A549 (cell line): ENCODE results near the gene ELOVL2. TPM values are rescaled to one million over a fixed set of nuclear protein-coding genes. Genes with fewer than 3 reads are reported as not detected.

ENCODE experiments used
- ATAC-seq, 2 experiments: fragments of 200-7000 bp in 1 of 2; fragments of >200 bp in 1 of 2; cut with Nextera tagmentation in 1 of 2; cut with Tn5 transposase in 1 of 2; 3 replicates each; pipeline versions ENCODE4 v1.8.0 to v1.9.1; 2018 to 2020; ENCODE audit warnings: mild to moderate bottlenecking in 1 of 2, moderate library complexity in 1 of 2
- CTCF ChIA-PET: fragments of 300-600 bp; sonication (Branson Sonifier 250); formaldehyde crosslinking; extraction: SDS; loops from one replicate; lab custom pipeline; 2021; ENCODE audit warnings: antibody characterized with exemption, inconsistent platforms; lab: Yijun Ruan, JAX
- POLR2A ChIA-PET: fragments of 350-600 bp; formaldehyde crosslinking; extraction: SDS; loops from one replicate; lab custom pipeline; 2021; ENCODE audit warnings: antibody characterized with exemption, inconsistent platforms; lab: Yijun Ruan, JAX
- DNase-seq, 2 experiments: peaks; one replicate each; pipeline versions ENCODE4 v3.0.0 to v3.0.0-alpha.2; 2011 to 2016; ENCODE audit warnings: low read depth in 1 of 2, low spot score in 1 of 2
- FAIRE-seq: peaks from 2 replicates; lab custom pipeline; 2011; peaks lifted over from hg19 to GRCh38; lab: Jason Lieb, UNC
- H3K27ac ChIP-seq, 2 experiments: fragments of >200 bp; sonication (Bioruptor Twin); formaldehyde crosslinking; 3 replicates each; pipeline ENCODE4 v1.5.1; 2016 to 2017
- H3K4me1 ChIP-seq: fragments of >200 bp; sonication (Bioruptor Twin); formaldehyde crosslinking; 3 replicates; pipeline ENCODE4 v1.6.1; 2016
- H3K4me2 ChIP-seq: fragments of >200 bp; sonication (Bioruptor Twin); formaldehyde crosslinking; 3 replicates; pipeline ENCODE4 v1.6.1; 2016
- H3K4me3 ChIP-seq: fragments of >200 bp; sonication (Bioruptor Twin); formaldehyde crosslinking; 3 replicates; pipeline ENCODE4 v1.5.1; 2016
- H3K9me3 ChIP-seq: fragments of >200 bp; sonication (Bioruptor Twin); formaldehyde crosslinking; 3 replicates; pipeline ENCODE4 v1.6.1; 2016
- CEBPB ChIP-seq, 2 experiments: fragments of >200 bp in 1 of 2; sonication (Bioruptor Twin) in 1 of 2; formaldehyde crosslinking in 1 of 2; IDR thresholded peaks; 2 replicates each; pipeline ENCODE4 v1.6.1; 2012 to 2016
- CHD4 ChIP-seq: fragments of 200-600 bp; sonication (generic); IDR thresholded peaks from 2 replicates; pipeline ENCODE4 v1.6.1; 2016; ENCODE audit warnings: antibody characterized with exemption, mild to moderate bottlenecking, borderline replicate concordance
- EHF ChIP-seq: fragments of 250-450 bp; sonication (Bioruptor Pico); IDR thresholded peaks from 2 replicates; pipeline ENCODE4 v1.5.0; 2020; ENCODE audit warnings: mild to moderate bottlenecking
- ELK1 ChIP-seq: fragments of 150-350 bp; IDR thresholded peaks from 2 replicates; pipeline ENCODE4 v1.6.1; 2014; ENCODE audit warnings: low read depth, mild to moderate bottlenecking, low read length
- ESRRA ChIP-seq: fragments of 150-350 bp; IDR thresholded peaks from 2 replicates; pipeline ENCODE4 v1.6.1; 2014; ENCODE audit warnings: mild to moderate bottlenecking, low read length, borderline replicate concordance
- FOSL2 ChIP-seq, 2 experiments: fragments of 450-650 bp in 1 of 2; fragments of >200 bp in 1 of 2; sonication (Bioruptor Twin) in 1 of 2; formaldehyde crosslinking; IDR thresholded peaks; 2 replicates each; pipeline versions ENCODE4 v1.5.0 to v1.6.1; 2016 to 2020; ENCODE audit warnings: mild to moderate bottlenecking in 1 of 2, moderate library complexity in 1 of 2
- FOXS1 ChIP-seq: fragments of 250-450 bp; sonication (Bioruptor Pico); IDR thresholded peaks from 2 replicates; pipeline ENCODE4 v1.5.0; 2020; ENCODE audit warnings: mild to moderate bottlenecking, moderate library complexity
- HOXB13 ChIP-seq: fragments of 250-450 bp; sonication (Bioruptor Pico); IDR thresholded peaks from 2 replicates; pipeline ENCODE4 v1.5.0; 2020; ENCODE audit warnings: low read depth, mild to moderate bottlenecking, moderate library complexity
- JUNB ChIP-seq: fragments of >200 bp; sonication (Bioruptor Twin); formaldehyde crosslinking; IDR thresholded peaks from 2 replicates; pipeline ENCODE4 v1.6.1; 2016
- KDM5A ChIP-seq: fragments of 200-600 bp; sonication (generic); IDR thresholded peaks from 2 replicates; pipeline ENCODE4 v1.6.1; 2016; ENCODE audit warnings: antibody characterized with exemption, mild to moderate bottlenecking
- MAX ChIP-seq: IDR thresholded peaks from 2 replicates; pipeline ENCODE4 v1.6.1; 2012
- NFE2L2 ChIP-seq: fragments of 150-350 bp; conservative IDR thresholded peaks from 2 replicates; pipeline ENCODE4 v1.6.1; 2014; ENCODE audit warnings: low read length
- PHF8 ChIP-seq: fragments of 200-600 bp; sonication (generic); IDR thresholded peaks from 2 replicates; pipeline ENCODE4 v1.6.1; 2016; ENCODE audit warnings: low read depth, mild to moderate bottlenecking, antibody characterized with exemption, moderate library complexity, borderline replicate concordance
- RAD21 ChIP-seq, 2 experiments: fragments of >200 bp in 1 of 2; sonication (Bioruptor Twin) in 1 of 2; formaldehyde crosslinking in 1 of 2; IDR thresholded peaks in 1 of 2; conservative IDR thresholded peaks in 1 of 2; 2 replicates in 1 of 2; 3 replicates in 1 of 2; pipeline ENCODE4 v1.6.1; 2012 to 2018; ENCODE audit warnings: inconsistent platforms in 1 of 2
- RARB ChIP-seq: fragments of 250-450 bp; sonication (Bioruptor Pico); IDR thresholded peaks from 2 replicates; pipeline ENCODE4 v1.8.0; 2021; ENCODE audit warnings: mild to moderate bottlenecking, moderate library complexity
- RNF2 ChIP-seq: fragments of 200-600 bp; sonication (generic); IDR thresholded peaks from 2 replicates; pipeline ENCODE4 v1.6.1; 2016; ENCODE audit warnings: low read depth, mild to moderate bottlenecking, antibody characterized with exemption, moderate library complexity, borderline replicate concordance
- TP53 ChIP-seq: fragments of 250-450 bp; sonication (Bioruptor Pico); IDR thresholded peaks from 2 replicates; pipeline ENCODE4 v1.5.0; 2021; ENCODE audit warnings: mild to moderate bottlenecking, moderate library complexity
- USF2 ChIP-seq: fragments of 450-650 bp; IDR thresholded peaks from 2 replicates; pipeline ENCODE4 v1.6.1; 2014; ENCODE audit warnings: antibody characterized with exemption
- ZSCAN20 ChIP-seq: fragments of 250-450 bp; sonication (Bioruptor Pico); IDR thresholded peaks from 2 replicates; pipeline ENCODE4 v1.8.0; 2022; ENCODE audit warnings: mild to moderate bottlenecking, moderate library complexity
- WGBS: methylation state at CpG from one replicate; pipeline ENCODE4 v1.1.6; 2017; ENCODE audit errors: missing lambda C conversion rate; 5-methylcytosine and 5-hydroxymethylcytosine counted together
- polyA plus RNA-seq, 4 experiments: library from polyadenylated mRNA; depleted of rRNA in 3 of 4; stranded (reverse); fragments of >200 nt; fragmentation: RNase III in 1 of 4; extraction: RNeasy Plus Mini Kit Qiagen cat#74134 plus additional on column Dnase treatment in 1 of 4; gene quantifications; 2 replicates in 3 of 4; 3 replicates in 1 of 4; pipeline ENCODE4 v1.2.3, GENCODE V29; 2011 to 2017
- TF ChIP-seq, protein P1 (sequence below): IDR thresholded peaks from 2 replicates; pipeline ENCODE4 v1.6.1; 2012; ENCODE audit warnings: low read depth, borderline replicate concordance
- TF ChIP-seq, protein P2 (sequence below): fragments of >200 bp; sonication (Bioruptor Twin); formaldehyde crosslinking; IDR thresholded peaks from 3 replicates; pipeline ENCODE4 v1.5.1; 2016

The ELOVL2 gene
- polyA plus RNA-seq, 2 of the 4 experiments (the other 2 are of a cell fraction): 12.4 to 15.5 TPM

DNA sequence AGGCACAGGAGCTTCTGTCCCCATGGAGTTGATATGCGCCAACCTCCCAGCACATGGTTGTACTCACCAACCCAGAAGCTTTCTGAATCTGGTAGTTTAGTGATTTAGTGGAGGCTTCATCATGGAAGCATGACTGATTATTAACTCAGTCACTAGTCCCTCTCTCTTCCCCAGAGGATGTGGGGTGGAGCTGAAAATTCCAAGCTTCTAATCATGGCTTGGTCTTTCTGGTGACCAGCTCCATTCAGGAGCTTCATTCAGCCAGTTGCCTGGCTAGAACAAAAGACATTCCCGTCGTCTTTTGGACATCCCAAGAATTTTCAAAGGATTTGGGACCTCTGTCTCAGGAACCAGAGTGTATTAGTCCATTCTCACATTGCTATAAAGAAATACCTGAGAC is 36.2 kb upstream of the ELOVL2 start:
- H3K4me1 ChIP-seq: no peaks in the 10 kb centered on the region
- CTCF ChIA-PET: interaction anchor here (0.7 to 1.1 kb wide), 3 partner anchors 10 to 110 kb away, joined by 3 to 4 read pairs (median 3); no protein-coding TSS in a partner anchor
- no peak overlapping the region for H3K4me3 ChIP-seq
- TF ChIP-seq ESRRA: no peak
- no peak for TF ChIP-seq RARB
- TF ChIP-seq NFE2L2: no peak
- TF ChIP-seq ZSCAN20 (CRISPR knock-in tag): no peak
- TF ChIP-seq JUNB: no peak
- TF ChIP-seq EHF (CRISPR knock-in tag): no peak
- TF ChIP-seq FOXS1 (CRISPR knock-in tag): no peak
- TF ChIP-seq, protein P1, sequence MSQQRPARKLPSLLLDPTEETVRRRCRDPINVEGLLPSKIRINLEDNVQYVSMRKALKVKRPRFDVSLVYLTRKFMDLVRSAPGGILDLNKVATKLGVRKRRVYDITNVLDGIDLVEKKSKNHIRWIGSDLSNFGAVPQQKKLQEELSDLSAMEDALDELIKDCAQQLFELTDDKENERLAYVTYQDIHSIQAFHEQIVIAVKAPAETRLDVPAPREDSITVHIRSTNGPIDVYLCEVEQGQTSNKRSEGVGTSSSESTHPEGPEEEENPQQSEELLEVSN: no peak
- TF ChIP-seq CHD4: no peak
- no peak for TF ChIP-seq USF2
- no peak for TF ChIP-seq RAD21 (conservative IDR thresholded peaks at IDR 0.05 in 1 of 2, IDR thresholded peaks at IDR 0.05 in 1 of 2)
- no peak for TF ChIP-seq HOXB13
- TF ChIP-seq CEBPB (IDR thresholded peaks at IDR 0.05): no peak
- H3K4me2 ChIP-seq: no peak overlapping the region
- ATAC-seq (no peak), FAIRE-seq (no peak), DNase-seq (no peak)
- H3K27ac ChIP-seq: no peak overlapping the region
- H3K9me3 ChIP-seq: no peaks in the 10 kb centered on the region
- POLR2A ChIA-PET: no interaction called here
- 52% methylated on average over 3 of the region's 3 CpGs for WGBS

GRCh38 chr6:11078266-11078665 is 34.2 kb upstream of the ELOVL2 start:
- ChIA-PET CTCF (no interaction called here), POLR2A (no interaction called here)
- Histone ChIP-seq H3K4me3 (no peak overlapping the region), H3K4me2 (no peak overlapping the region), H3K9me3 (no peaks in the 10 kb centered on the region), H3K4me1 (no peaks in the 10 kb centered on the region), H3K27ac (no peak overlapping the region)
- WGBS: 71% methylated on average over 4 of the region's 4 CpGs
- DNase-seq: no peak
- no peak for TF ChIP-seq ZSCAN20 (CRISPR knock-in tag)
- TF ChIP-seq TP53 (CRISPR knock-in tag): no peak
- TF ChIP-seq, protein P2, sequence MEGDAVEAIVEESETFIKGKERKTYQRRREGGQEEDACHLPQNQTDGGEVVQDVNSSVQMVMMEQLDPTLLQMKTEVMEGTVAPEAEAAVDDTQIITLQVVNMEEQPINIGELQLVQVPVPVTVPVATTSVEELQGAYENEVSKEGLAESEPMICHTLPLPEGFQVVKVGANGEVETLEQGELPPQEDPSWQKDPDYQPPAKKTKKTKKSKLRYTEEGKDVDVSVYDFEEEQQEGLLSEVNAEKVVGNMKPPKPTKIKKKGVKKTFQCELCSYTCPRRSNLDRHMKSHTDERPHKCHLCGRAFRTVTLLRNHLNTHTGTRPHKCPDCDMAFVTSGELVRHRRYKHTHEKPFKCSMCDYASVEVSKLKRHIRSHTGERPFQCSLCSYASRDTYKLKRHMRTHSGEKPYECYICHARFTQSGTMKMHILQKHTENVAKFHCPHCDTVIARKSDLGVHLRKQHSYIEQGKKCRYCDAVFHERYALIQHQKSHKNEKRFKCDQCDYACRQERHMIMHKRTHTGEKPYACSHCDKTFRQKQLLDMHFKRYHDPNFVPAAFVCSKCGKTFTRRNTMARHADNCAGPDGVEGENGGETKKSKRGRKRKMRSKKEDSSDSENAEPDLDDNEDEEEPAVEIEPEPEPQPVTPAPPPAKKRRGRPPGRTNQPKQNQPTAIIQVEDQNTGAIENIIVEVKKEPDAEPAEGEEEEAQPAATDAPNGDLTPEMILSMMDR: no peak
- no peak for ATAC-seq
- FAIRE-seq: no peak

DNA sequence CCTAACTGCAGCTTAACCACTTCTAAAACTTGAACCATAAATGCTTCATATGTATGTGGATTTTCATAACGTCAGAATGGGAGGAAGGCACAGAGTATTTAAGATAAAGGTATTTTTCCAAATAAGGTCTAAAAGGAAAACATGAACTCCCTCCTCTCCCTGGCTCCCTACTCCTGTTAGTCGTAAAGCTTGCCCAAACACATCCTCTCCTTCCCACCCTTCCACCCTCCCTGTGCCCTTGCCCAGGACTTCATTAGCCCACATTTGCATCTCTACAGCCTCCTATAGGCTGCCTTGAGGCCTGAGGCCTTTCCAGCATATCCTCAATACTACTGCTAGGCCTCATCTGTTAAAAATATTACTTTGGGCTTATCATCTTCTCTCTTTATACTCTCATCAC is 32.4 kb upstream of the ELOVL2 start:
- TF ChIP-seq FOSL2 (IDR thresholded peaks at IDR 0.05): no peak
- TF ChIP-seq FOSL2 (CRISPR knock-in tag; IDR thresholded peaks at IDR 0.05): no peak
- TF ChIP-seq RNF2: no peak
- no peak for TF ChIP-seq ESRRA
- no peak for TF ChIP-seq PHF8
- TF ChIP-seq MAX: no peak
- TF ChIP-seq ELK1: no peak
- no peak for TF ChIP-seq KDM5A
- DNase-seq (no peak), ATAC-seq (no peak), FAIRE-seq (no peak)
- ChIA-PET POLR2A (interaction anchor here (0.6 kb wide), 1 partner anchor 228 kb away, joined by 4 read pairs; no protein-coding TSS in a partner anchor), CTCF (interaction anchor here (1.0 kb wide), 1 partner anchor 115 kb away, joined by 3 read pairs; no protein-coding TSS in a partner anchor)
- Histone ChIP-seq H3K27ac (no peak overlapping the region), H3K4me1 (no peaks in the 10 kb centered on the region), H3K4me3 (no peak overlapping the region), H3K9me3 (no peaks in the 10 kb centered on the region), H3K4me2 (no peak overlapping the region)
- WGBS: 82% methylated on average over 2 of the region's 2 CpGs
